ENCODE results near the gene PHRF1. TPM values are rescaled to one million over a fixed set of nuclear protein-coding genes. Genes with fewer than 3 reads are reported as not detected.

The PHRF1 gene
- total and polyA plus RNA-seq, 9 of the 15 experiments (the other 6 are each of a cell fraction or from before 2014, with no cell fraction given) = 0.07 to 37.2 (median 7.7) TPM

GRCh38 chr11:536841-537621 is 39.2 kb upstream of the PHRF1 start, which contains the start of gene LRRC56 (continued):
- TF ChIP-seq, protein P1, sequence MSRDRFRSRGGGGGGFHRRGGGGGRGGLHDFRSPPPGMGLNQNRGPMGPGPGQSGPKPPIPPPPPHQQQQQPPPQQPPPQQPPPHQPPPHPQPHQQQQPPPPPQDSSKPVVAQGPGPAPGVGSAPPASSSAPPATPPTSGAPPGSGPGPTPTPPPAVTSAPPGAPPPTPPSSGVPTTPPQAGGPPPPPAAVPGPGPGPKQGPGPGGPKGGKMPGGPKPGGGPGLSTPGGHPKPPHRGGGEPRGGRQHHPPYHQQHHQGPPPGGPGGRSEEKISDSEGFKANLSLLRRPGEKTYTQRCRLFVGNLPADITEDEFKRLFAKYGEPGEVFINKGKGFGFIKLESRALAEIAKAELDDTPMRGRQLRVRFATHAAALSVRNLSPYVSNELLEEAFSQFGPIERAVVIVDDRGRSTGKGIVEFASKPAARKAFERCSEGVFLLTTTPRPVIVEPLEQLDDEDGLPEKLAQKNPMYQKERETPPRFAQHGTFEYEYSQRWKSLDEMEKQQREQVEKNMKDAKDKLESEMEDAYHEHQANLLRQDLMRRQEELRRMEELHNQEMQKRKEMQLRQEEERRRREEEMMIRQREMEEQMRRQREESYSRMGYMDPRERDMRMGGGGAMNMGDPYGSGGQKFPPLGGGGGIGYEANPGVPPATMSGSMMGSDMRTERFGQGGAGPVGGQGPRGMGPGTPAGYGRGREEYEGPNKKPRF (IDR thresholded peaks at IDR 0.05; ENCODE audit: low read depth, low read length) = no peak
- no peak for TF ChIP-seq CUX1 (CRISPR knock-in tag; IDR thresholded peaks at IDR 0.05)
- peak; percentile 91 for TF ChIP-seq BMI1 (IDR thresholded peaks at IDR 0.05; ENCODE audit: low read length)
- peak; percentile 89 for TF ChIP-seq SAFB (IDR thresholded peaks at IDR 0.05; ENCODE audit: borderline replicate concordance, low read depth, low read length)
- TF ChIP-seq NRF1 (conservative IDR thresholded peaks at IDR 0.05 in 1 of 2, IDR thresholded peaks at IDR 0.05 in 1 of 2) = peak; percentile 45 to 64; a peak in 3 of 4 replicates
- TF ChIP-seq, protein P2, sequence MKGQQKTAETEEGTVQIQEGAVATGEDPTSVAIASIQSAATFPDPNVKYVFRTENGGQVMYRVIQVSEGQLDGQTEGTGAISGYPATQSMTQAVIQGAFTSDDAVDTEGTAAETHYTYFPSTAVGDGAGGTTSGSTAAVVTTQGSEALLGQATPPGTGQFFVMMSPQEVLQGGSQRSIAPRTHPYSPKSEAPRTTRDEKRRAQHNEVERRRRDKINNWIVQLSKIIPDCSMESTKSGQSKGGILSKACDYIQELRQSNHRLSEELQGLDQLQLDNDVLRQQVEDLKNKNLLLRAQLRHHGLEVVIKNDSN (CRISPR knock-in tag; IDR thresholded peaks at IDR 0.05) = peak; percentile 94
- TF ChIP-seq PRDM10 (IDR thresholded peaks at IDR 0.05; ENCODE audit: partially characterized antibody) = no peak
- peak; percentile 41; the same call in 1 of the 2 replicates for TF ChIP-seq RB1 (IDR thresholded peaks at IDR 0.05; ENCODE audit: low read depth)
- no peak for TF ChIP-seq ZNF395 (CRISPR knock-in tag; IDR thresholded peaks at IDR 0.05)
- peak; percentile 32; the same call in 1 of the 2 replicates for TF ChIP-seq CBFA2T2 (conservative IDR thresholded peaks at IDR 0.05)
- TF ChIP-seq FOXJ2 (tag; IDR thresholded peaks at IDR 0.05) = peak; percentile 49; the same call in 1 of the 2 replicates
- TF ChIP-seq SP1 (CRISPR knock-in tag; IDR thresholded peaks at IDR 0.05) = peak; percentile 88
- TF ChIP-seq POLR2A (conservative IDR thresholded peaks at IDR 0.05) = peak; percentile 48; the same call in 1 of the 2 replicates

All from K562 (cell line).